HFFc6 (cell line): Measurements from ENCODE around the gene FETUB. TPM values are rescaled to one million over a fixed set of nuclear protein-coding genes. Genes with fewer than 3 reads are reported as not detected.

Experiments
- DNase-seq: peaks from one replicate; pipeline ENCODE4 v3.0.0-alpha.2; 2018
- H3K27ac Mint-ChIP-seq: 2 replicates; pipeline ENCODE4 v1.8.0; 2020; ENCODE audit warnings: mild to moderate bottlenecking, mixed read lengths
- H3K27me3 Mint-ChIP-seq: 2 replicates; pipeline ENCODE4 v1.8.0; 2021; ENCODE audit warnings: mild to moderate bottlenecking, moderate library complexity, mixed read lengths; ENCODE audit not compliant: insufficient read depth
- H3K36me3 Mint-ChIP-seq: 2 replicates; pipeline ENCODE4 v1.8.0; 2021; ENCODE audit warnings: low read depth, mixed read lengths
- H3K4me1 Mint-ChIP-seq: 2 replicates; pipeline ENCODE4 v1.8.0; 2020; ENCODE audit warnings: low read depth, mixed read lengths
- H3K4me3 Mint-ChIP-seq: 2 replicates; pipeline ENCODE4 v1.8.0; 2020; ENCODE audit warnings: mild to moderate bottlenecking, moderate library complexity, mixed read lengths
- H3K9me3 Mint-ChIP-seq: 2 replicates; pipeline ENCODE4 v1.8.0; 2020; ENCODE audit warnings: mild to moderate bottlenecking, mixed read lengths
- total RNA-seq, 6 experiments: library from RNA; stranded (reverse); fragmentation: NEBNext Ultra II Directional; extraction: Animal tissue kit (Norgen Biotek cat#: 25700); gene quantifications; 2 replicates in 1 of 6; 3 replicates in 5 of 6; pipeline ENCODE4 v1.2.3, GENCODE V29; 2021
- TF ChIP-seq, protein P1 (sequence below): fragments of 200-600 bp; sonication (generic); IDR thresholded peaks from 2 replicates; pipeline ENCODE4 v1.5.0; 2021; ENCODE audit warnings: antibody characterized with exemption, mild to moderate bottlenecking

The FETUB gene
- total RNA-seq, 6 experiments from 2014 or later: not detected

DNA sequence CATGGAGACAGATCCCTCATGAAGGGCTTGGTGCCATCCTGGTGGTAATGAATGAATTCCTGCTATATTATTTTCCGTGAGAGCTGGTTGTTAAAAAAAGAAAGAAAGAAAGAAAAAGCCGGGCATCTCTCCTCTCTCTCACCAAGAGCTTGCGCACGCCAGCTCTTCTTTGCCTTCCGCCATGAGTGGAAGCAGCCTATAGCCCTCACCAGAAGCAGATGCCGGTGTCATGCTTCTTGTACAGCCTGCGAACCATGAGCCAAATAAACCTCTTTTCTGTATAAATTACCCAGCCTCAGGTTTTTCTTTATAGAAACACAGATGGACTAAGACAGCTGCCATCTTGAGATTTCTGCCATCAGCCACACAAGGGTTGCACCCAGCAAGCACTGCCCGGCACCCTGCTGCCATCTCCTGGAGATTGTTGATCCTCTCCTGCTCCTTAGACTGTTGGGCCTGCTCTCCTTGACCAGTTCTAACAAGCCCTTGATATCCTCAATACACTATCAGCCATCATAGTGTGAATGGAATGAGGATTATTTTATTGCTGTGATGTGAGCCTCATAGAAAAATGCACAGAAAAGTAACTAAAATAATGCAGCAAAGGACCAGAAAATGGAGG lies 30.8 kb upstream of the FETUB start:
- Mint-ChIP-seq H3K27me3 (peaks cover 12% of the 10 kb centered on the region), H3K4me3 (no peak overlapping the region), H3K36me3 (no peaks in the 10 kb centered on the region), H3K4me1 (no peaks in the 10 kb centered on the region), H3K9me3 (no peaks in the 10 kb centered on the region), H3K27ac (no peak overlapping the region)
- no peak for DNase-seq
- TF ChIP-seq, protein P1, sequence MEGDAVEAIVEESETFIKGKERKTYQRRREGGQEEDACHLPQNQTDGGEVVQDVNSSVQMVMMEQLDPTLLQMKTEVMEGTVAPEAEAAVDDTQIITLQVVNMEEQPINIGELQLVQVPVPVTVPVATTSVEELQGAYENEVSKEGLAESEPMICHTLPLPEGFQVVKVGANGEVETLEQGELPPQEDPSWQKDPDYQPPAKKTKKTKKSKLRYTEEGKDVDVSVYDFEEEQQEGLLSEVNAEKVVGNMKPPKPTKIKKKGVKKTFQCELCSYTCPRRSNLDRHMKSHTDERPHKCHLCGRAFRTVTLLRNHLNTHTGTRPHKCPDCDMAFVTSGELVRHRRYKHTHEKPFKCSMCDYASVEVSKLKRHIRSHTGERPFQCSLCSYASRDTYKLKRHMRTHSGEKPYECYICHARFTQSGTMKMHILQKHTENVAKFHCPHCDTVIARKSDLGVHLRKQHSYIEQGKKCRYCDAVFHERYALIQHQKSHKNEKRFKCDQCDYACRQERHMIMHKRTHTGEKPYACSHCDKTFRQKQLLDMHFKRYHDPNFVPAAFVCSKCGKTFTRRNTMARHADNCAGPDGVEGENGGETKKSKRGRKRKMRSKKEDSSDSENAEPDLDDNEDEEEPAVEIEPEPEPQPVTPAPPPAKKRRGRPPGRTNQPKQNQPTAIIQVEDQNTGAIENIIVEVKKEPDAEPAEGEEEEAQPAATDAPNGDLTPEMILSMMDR: peak; percentile 18; the same call in 1 of the 2 replicates

DNA sequence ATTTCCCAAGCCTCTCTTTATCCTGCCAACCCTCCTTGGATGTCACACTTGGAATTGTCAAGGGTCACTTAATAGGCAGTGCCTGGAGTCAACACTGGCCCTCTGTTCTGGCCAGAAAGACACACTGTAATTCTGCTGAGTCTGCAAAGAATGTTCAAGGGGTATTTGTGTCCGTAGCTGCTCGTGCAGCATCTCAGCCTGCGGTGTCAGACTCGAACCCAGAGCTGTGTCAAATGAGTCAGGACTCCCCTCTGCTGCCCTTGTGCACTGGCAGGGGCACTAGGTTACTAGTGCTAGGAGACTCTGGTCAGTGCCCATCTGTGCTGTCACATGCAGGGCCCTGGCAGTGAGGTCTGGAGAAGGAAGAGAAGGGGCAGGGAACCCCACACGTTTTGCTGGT lies 28.1 kb upstream of the FETUB start:
- Mint-ChIP-seq H3K4me1 (peaks cover 16% of the 10 kb centered on the region), H3K36me3 (no peaks in the 10 kb centered on the region), H3K4me3 (no peak overlapping the region), H3K9me3 (no peaks in the 10 kb centered on the region), H3K27me3 (peaks cover 10% of the 10 kb centered on the region), H3K27ac (no peak overlapping the region)
- DNase-seq: no peak
- TF ChIP-seq, protein P1: no peak

DNA sequence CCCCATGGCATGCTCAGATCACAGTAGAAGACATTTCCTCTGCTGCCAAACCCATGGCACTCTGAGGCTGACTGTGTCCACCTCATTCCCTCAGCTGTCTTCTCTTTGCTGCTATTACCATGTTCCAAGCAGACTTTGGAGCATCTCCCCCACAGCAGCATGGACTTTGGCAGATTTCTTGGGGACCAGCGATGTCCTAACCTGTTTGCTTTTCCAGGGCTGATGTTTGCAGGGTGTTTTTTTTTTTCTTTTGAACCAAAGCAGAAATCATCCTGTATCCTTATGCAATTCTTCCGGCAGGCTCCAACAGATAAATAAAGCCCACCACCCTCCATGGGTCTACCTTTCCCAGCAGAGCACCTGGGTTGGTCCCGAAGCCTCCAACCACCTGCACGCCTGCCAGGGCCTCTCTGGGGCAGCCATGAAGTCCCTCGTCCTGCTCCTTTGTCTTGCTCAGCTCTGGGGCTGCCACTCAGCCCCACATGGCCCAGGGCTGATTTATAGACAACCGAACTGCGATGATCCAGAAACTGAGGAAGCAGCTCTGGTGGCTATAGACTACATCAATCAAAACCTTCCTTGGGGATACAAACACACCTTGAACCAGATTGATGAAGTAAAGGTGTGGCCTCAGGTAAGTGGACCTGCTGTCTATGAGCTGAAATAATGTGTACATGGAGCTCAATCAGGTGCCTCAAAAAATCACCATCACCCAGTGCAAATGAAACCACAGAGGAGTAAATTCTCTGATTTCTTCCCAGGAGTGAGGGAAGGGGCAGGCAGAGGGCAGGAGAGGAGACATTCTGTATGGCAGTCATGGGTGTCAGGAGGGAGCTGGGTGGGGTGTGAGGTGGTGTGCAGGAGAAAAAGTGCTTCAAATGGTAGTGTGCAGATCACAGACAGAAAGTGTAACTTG lies 27.2 kb upstream of the FETUB start, which contains the start of gene AHSG:
Gene AHSG, plus strand, starts transcription at position 340 of the 916 bp plus-strand sequence. Its CDS starts 82 bp downstream, at position 422.
- H3K4me3 Mint-ChIP-seq: no peak within 1 kb of the TSS
- TF ChIP-seq, protein P1: no peak
- no peaks in the 10 kb centered on the region for H3K9me3 Mint-ChIP-seq
- no peak for DNase-seq
- H3K36me3 Mint-ChIP-seq: no peaks in the 10 kb centered on the region
- H3K4me1 Mint-ChIP-seq: peaks cover 25% of the 10 kb centered on the region
- peaks cover 10% of the 10 kb centered on the region for H3K27me3 Mint-ChIP-seq
- H3K27ac Mint-ChIP-seq: no peak within 1 kb of the TSS

GRCh38 chr3:186613637-186614265 lies 26.4 kb upstream of the FETUB start:
- no peak for DNase-seq
- Mint-ChIP-seq H3K4me3 (no peak overlapping the region), H3K27me3 (peaks cover 10% of the 10 kb centered on the region), H3K36me3 (no peaks in the 10 kb centered on the region), H3K27ac (no peak overlapping the region), H3K9me3 (no peaks in the 10 kb centered on the region), H3K4me1 (peaks cover 28% of the 10 kb centered on the region)
- TF ChIP-seq, protein P1: no peak

DNA sequence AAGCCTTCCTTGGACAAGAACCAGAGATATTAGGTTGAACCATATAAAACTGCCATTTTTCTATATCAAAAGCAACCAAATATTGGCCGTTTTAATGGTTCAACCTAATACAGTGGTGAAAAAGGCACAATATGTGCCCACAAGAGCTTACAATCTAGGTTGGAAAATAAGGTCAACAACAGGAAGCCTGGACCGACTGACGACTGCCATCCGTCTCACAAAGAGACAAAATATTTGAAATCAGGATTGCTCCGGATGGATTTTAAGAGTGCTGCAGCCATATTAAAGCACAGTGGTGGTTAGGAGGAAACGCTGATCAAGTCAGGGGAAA lies 26.0 kb upstream of the FETUB start:
- peaks cover 10% of the 10 kb centered on the region for H3K27me3 Mint-ChIP-seq
- no peaks in the 10 kb centered on the region for H3K9me3 Mint-ChIP-seq
- no peak overlapping the region for H3K27ac Mint-ChIP-seq
- H3K36me3 Mint-ChIP-seq: no peaks in the 10 kb centered on the region
- TF ChIP-seq, protein P1: no peak
- no peak overlapping the region for H3K4me3 Mint-ChIP-seq
- DNase-seq: no peak
- H3K4me1 Mint-ChIP-seq: peaks cover 28% of the 10 kb centered on the region
